HG02885 (cell line): ENCODE results near the gene SAMD8.
"Not testable (repeated sequence)": the region's sequence is repeated elsewhere in the genome, so short reads cannot be mapped to it uniquely, and the experiment has no call there.

ENCODE experiments used
- ATAC-seq: cut with Tn5 transposase; IDR thresholded peaks from one replicate; pipeline ENCODE4 v1.9.1; 2021; ENCODE audit warnings: mild to moderate bottlenecking; ENCODE audit not compliant: unreplicated experiment, poor library complexity

The SAMD8 gene

GRCh38 chr10:75187961-75188426, 76.5 kb downstream of the SAMD8 start:
- peak; percentile 58 for ATAC-seq

- ATAC-seq, result not testable (repeated sequence)
These were observed 77.1 kb downstream of the SAMD8 start for GRCh38 chr10:75188522-75188921.

GRCh38 chr10:75189266-75190096, 78.0 kb downstream of the SAMD8 start:
- no peak for ATAC-seq

GRCh38 chr10:75191821-75192568, 80.5 kb downstream of the SAMD8 start:
- no peak for ATAC-seq

GRCh38 chr10:75194625-75195024, 83.2 kb downstream of the SAMD8 start:
- not testable (repeated sequence) for ATAC-seq

- no peak for ATAC-seq
These were observed 83.7 kb downstream of the SAMD8 start for GRCh38 chr10:75195035-75195763.

GRCh38 chr10:75197066-75197465, 85.6 kb downstream of the SAMD8 start:
- ATAC-seq, result no peak

- ATAC-seq, result no peak
These were observed 86.5 kb downstream of the SAMD8 start for GRCh38 chr10:75197906-75198305.

GRCh38 chr10:75199949-75200348, 88.5 kb downstream of the SAMD8 start:
- ATAC-seq, result not testable (repeated sequence)

GRCh38 chr10:75201793-75202307, 90.4 kb downstream of the SAMD8 start:
- ATAC-seq, result no peak

GRCh38 chr10:75202321-75203045, 91.0 kb downstream of the SAMD8 start:
- no peak for ATAC-seq

GRCh38 chr10:75203046-75203620, 91.7 kb downstream of the SAMD8 start:
- ATAC-seq, result not testable (repeated sequence)

- no peak for ATAC-seq
These were observed 92.3 kb downstream of the SAMD8 start for GRCh38 chr10:75203724-75204123.

- no peak for ATAC-seq
These were observed 94.5 kb downstream of the SAMD8 start for GRCh38 chr10:75205908-75206307.

- ATAC-seq, result not testable (repeated sequence)
These were observed 95.2 kb downstream of the SAMD8 start for GRCh38 chr10:75206638-75207037.

GRCh38 chr10:75207079-75207856, 95.8 kb downstream of the SAMD8 start:
- ATAC-seq, result no peak

GRCh38 chr10:75207857-75208144, 96.3 kb downstream of the SAMD8 start:
- no peak for ATAC-seq

- no peak for ATAC-seq
These were observed 96.7 kb downstream of the SAMD8 start for GRCh38 chr10:75208181-75208580.
